GM19328 (cell line): ENCODE measurements around the gene ZSCAN12.
A peak's percentile ranks its signal among the peaks of the same experiment; 100 is the strongest.
"Not testable (repeated sequence)": the region's sequence is repeated elsewhere in the genome, so short reads cannot be mapped to it uniquely, and the experiment has no call there.

Experiments used
- ATAC-seq: cut with Tn5 transposase; IDR thresholded peaks from one replicate; pipeline ENCODE4 v1.9.1; 2021; ENCODE audit warnings: mild to moderate bottlenecking, moderate library complexity; ENCODE audit not compliant: unreplicated experiment

The ZSCAN12 gene

DNA sequence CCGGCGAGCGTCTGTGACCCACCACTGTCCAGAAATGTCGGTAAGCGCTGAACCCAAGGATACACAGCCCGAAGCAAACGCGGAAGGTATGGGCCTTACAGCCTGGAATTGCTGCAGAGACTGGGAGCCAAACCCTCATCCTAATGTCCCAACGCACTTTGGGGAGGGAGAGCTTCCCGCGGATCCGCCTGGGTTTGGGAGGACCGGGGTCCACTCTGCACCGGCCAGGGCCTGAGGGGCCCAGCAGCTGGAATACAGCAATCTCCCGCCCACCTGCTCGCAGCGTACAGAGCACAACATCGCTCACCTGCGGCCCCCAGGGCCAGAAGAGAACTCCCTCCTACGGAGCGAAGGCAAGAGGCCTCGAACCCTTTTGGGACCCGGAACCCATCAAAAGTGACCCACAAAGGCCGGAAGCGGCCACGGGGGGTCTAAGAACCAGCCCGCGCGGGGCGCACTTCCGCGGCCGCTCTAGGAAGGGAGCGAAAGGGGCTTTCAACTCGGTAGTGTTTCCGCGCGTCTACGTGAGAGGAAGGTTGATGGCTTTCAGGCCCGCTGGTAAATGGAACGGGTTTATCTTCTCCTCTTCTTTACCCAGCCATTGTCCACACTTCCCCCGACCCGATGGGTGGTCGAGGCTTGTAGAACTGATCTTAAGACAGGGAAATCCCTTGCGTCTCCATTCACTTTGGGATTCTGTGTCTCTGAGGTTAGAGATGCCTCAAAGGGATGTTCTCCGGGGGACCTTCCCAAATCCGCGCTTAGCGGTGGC, at the start of gene ZSCAN12:
TSS of gene ZSCAN12 (minus strand) at position 398 of the 772 bp plus-strand sequence. CDS start 1,342 bp downstream, outside the sequence.
- ATAC-seq, result peak; percentile 83

DNA sequence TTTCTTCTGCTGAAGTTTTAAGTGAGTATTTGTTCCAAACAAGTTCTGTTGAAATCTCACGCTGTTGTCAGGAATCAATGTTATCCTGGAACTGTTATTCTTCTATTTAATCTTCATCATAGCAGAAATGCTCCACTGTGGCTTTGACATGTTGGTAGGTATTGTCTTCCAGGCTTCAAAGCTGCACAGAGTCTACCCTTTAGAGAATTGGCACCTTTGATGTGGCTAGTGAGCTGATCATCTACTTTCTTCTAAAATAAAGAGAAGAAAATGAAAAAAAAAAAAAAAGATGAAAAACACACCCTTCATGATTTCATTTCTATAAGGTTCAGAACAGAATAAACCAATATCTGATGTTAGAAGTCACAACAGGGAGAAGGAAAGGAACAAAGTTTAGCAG, 49.5 kb upstream of the ZSCAN12 start:
- ATAC-seq, result no peak

DNA sequence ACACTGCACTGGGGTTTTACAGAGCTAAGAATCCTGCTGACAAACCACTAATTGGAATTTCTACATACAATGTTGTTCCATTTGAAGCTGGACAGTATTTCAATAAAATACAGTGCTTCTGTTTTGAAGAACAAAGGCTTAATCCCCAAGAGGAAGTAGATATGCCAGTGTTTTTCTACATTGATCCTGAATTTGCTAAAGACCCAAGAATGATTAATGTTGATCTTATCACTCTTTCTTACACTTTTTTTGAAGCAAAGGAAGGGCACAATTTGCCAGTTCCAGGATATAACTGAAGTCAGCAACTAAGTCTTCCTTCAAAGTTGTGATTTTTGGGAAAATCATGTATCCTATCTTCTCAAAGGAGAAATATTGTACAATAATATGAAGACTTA, 48.0 kb upstream of the ZSCAN12 start:
- ATAC-seq, result not testable (repeated sequence)

DNA sequence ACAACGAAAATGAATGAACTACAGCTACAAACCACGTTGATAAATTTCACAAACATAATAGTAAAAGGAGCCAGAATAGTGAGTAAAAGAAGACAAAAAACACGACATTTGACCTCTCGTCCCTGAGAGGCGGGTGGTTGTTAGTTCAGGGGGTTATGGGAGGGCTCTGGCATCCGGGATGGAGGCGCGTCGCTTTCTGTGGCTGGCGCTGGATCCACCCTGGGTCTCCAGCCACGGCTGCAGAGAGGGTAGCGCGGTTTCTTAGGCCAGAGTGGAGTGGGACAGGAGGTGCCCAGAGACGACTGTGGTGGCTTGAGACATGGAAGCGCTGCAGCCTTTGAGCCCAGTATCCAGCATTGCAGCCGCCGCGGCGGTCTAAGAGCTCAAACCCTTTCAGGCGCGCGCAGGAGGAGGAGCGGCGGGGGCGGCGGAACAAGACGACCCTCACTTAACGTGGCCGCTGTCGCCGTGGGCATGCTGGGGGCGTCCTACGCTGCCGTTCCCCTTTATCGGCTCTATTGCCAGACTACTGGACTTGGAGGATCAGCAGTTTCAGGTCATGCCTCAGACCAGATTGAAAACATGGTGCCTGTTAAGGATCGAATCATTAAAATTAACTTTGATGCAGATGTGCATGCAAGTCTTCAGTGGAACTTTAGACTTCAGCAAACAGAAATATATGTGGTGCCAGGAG, 47.4 kb upstream of the ZSCAN12 start:
- ATAC-seq, result no peak

DNA sequence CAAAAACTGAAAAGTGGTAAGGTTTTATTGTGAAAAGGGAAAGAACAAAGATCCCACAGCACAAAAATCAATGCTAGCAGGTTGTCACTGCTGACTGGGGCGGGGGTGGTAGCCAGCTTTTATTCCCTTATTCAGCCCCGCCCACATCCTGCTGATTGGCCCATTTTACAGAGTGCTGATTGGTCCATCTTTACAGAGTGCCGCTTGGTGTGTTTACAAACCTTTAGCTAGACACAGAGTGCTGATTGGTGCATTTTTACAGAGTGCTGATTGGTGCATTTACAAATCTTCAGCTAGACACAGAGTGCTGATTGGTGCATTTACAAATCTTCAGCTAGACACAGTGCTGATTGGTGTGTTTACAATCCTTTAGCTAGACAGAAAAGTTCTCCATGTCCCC, 45.2 kb upstream of the ZSCAN12 start:
- ATAC-seq, result not testable (repeated sequence)

DNA sequence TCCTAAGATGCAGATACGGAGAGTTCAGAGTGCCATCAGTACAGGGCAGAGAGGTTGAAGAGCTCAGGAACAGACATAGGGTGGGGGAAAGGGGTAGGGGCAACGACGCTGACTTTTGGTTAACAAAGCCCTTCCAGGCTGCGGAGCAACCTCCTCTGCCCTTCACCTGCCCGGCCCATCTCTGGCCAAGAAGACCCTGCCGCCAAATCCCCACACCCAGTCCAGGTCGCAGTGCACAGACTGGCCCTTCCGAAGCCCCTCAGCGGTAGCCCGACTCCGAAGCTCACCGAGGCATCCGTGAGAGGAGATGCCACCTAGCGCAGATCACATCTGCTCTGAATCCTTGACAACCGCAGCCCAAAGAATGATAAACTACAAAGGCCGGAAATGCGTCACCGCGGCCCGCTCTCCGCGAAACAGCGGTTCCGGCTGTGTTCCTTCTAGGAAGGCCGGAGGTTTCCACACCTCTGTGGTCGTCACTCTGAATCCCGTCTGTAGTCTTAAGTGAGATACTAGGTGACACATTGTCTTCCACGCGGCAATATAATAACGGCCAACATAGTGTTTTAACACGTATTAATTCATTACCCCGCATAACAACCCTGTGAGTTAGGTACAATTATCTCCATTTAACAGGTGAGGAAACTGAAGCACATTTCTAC, 43.7 kb upstream of the ZSCAN12 start, which contains the start of gene ZSCAN23:
TSS of gene ZSCAN23 (minus strand) at position 380 of the 662 bp plus-strand sequence. CDS start 7,225 bp downstream, outside the sequence.
- peak; percentile 86 for ATAC-seq

DNA sequence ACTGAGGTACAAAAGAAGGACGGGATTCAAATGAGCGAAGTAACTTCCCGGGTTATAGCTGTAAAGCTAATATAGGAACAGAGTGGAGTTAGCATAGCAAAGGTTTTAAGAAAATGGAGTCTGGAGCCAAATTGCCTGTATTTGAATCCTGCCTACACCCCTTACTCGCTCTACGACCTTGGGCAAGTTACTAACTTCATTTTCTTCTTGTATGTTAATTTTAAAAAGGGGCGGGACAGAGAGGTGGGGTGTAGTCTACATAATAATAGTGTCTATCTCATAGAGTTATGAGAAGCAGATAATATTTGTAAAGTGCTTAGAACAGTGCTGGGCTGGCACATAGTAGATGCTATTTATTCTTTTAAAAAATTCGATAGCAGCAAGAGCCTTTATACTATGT, 43.0 kb upstream of the ZSCAN12 start:
- ATAC-seq, result no peak

DNA sequence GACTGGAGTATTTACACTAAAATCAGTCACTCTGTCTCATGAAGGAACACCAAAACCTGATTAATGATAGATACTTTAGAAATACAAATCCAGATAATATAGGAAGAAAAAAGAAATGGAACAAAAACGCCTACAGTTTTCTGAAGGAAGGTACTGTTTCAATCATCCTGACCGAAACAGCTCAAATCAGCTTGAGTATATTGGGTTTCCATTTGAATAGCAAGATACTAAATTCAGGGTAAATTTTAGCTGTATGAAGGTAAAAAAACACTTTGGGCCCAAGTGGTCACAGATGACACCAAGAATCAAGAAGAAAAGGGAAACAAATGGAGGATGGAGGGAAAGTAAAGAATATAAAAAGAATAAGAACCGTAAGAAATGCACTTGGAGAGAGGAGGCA, 36.9 kb upstream of the ZSCAN12 start:
- ATAC-seq, result no peak

DNA sequence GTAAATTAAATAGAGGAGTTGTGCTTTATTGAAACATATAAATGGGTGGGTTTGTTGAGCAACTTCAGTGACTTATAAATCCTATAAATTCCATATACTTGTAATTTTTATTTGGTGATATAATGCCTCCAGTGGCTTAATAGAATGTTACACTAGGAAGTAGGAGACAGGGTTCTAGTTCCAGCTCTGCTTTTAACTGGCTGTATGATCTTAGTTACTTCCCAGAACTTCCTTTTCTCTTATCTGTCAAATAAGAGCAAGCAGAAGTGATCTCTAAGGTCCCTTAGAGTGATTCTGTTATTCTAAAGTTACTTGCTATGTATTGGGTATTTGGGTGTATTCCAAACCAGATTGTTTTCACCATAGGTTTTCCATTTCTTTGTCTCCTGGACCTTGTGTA, 33.6 kb upstream of the ZSCAN12 start:
- ATAC-seq, result no peak

DNA sequence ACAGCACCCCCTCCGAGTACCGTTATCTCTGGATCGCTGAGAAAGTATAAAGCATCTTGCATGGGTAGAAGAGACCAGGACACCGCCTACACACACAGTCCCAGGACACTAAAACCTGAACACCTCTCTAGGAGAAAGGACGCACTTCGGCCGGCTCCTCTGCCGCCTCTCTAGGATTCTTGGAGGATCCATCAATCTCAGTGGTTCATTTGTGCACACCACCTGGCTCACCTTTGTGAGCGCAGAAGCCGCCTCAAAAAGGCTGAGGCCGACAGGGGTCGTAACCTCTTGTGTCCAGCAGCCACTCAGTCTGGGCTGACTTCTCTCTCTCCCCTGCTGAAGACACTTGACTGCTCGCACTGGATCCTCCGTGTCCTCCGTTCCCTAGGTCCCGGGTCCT, 30.2 kb upstream of the ZSCAN12 start:
- ATAC-seq, result no peak

DNA sequence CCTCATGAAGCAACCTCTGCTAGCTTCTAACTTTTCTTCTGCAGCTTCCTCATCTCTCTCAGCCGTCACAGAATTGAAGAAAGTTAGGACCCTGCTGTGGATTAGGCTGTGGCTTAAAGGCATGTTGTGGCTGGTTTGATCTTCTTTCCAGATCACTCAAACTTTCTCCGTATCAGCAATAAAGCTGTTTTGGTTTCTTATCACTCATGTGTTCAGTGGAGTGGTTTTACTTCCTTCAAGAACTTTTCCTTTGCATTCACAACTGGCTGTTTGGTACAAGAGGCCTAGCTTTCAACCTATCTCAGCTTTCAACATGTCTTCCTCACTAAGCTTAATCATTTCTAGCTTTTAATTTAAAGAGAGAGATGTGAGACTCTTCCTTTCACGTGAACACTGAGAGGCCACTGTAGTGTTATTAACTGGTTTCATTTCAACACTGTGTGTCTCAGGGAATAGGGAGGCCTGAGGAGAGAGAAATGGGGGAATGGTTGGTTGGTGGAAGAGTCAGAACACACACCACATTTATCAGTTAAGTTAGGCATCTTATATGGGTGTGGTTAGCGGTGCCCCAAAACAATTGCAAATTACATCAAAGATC, 26.5 kb upstream of the ZSCAN12 start:
- no peak for ATAC-seq

DNA sequence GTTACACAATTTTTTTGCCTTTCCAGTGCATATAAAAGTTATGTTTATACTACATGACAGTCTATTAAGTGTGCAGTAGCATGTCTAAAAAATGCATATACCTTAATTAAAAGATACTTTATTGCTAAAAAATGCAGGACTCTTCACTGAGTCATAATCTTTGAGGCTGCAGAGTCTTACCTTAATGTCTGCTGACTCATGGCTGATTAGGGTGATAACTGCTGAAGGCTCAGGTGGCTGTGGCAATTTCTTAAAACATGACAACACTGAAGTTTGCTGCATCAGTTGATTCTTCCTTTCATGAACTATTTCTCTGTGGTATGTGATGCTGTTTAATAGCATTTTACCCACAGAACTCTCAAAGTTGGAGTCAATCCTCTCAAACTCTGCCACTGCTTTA, 24.6 kb upstream of the ZSCAN12 start:
- no peak for ATAC-seq

DNA sequence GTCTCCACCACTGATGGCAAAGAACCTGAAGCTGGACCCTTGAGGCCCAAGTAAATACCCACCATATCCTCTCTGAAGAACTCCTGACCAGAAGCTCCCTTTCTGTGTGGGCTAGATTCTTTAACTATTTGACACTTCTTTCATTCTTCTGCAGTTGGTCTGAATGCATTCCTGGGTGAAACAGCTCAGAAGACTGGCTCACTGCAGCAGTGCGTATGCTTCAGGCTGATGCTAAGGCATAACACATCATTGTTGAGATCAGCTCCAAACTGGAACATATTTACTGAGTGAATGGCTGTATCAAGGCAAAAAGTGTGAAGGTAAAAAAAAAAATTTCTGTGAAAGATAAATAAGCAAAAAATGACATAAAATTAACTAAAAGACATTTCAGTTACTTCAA, 24.0 kb upstream of the ZSCAN12 start:
- ATAC-seq, result no peak

DNA sequence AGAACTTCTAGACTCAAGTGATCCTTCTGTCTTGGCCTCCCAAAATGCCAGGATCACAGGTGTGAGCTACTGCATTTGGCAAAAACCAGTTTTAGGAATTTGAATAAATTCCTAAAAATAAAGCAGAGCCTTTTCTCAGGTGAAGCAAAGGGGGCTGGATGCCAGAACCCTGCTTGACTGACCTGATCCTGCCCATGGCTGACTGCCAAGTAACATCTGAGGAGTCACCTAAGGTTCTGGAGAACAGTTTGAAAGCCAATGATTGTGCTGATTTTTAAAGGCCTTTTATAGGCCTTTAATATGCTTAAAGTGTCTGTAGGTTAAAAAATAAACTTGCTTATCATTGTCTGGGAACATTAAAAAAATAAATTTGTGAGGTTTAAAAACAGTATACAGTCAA, 14.1 kb upstream of the ZSCAN12 start:
- no peak for ATAC-seq

DNA sequence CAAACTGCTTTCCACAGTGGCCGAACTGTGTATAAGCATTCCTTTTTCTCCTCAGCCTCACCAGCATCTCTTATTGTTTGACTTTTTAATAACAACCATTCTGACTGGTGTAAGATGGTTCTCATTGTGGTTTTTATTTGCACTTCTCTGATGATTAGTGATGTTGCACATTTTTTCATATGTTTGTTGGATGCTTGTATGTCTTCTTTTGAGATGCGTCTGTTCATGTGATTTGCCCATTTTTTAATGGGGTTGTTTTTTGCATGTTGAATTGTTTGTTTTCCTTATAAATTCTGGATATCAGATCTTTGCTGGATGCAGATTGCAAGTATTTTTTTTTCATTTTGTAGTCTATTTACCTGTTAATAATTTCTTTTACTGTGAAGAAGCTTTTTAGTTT, 11.2 kb upstream of the ZSCAN12 start:
- ATAC-seq, result no peak

DNA sequence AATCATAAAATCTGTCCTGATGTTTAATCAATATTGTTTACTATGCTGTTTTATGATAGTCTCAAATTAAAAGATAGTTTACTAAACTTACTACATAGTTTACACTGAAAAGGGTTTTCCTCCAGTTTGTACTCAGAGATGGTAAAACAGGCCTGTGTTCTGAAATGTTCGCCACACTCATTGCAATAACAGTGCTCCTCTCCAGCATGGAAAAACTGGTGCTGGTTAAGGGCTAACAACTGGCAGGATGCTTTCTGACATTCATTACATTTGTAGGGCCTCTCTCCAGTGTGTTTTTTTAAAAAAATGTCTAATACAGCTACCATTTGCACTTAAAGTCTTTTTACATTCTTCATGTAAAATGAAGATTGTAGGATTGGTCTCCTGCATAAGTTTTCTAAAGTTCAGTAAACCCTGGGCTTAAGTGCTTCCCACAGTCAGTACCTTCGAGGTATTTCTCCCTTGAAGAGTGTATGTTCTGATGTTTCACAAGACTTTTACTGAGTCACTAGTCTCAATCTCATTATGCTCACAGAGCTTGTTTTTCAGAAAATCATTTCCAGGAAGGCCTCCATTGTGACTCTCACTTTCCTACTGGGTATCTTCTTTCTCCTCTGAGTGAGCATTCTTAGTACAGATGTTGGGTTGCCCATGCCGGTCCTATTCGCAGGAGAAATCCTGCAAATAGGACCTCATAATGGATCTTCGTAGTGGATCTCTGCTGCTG, 8.7 kb upstream of the ZSCAN12 start:
- ATAC-seq, result no peak

DNA sequence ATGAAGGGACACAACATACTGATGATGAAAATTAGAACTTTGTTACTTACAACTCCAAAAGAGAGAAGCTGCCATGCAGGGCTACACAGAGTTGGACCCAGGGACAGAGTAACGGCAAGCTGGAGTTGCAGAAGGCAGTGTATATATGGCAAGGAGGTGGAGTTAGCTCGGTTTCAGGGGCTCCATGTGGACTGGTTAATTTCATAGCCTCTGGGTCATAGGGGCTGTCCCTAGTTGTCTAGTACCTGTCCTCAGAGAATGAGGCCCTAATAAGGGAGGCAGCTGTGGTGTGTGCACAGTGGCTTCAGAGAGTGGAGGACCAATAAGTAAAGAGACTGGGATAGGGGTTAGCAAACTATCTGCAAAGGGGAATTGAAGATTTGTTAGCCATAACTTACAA, 7.9 kb upstream of the ZSCAN12 start:
- no peak for ATAC-seq

DNA sequence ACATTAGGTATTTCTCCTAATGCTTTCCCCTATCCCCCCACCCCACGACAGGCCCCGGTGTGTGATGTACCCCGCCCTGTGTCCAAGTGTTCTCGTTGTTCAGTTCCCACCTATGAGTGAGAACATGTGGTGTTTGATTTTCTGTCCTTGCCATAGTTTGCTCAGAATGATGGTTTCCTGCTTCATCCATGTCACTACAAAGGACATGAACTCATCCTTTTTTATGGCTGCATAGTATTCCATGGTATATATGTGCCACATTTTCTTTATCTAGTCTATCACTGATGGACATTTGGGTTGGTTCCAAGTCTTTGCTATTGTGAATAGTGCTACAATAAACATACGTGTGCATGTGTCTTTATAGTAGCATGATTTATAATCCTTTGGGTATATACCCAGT, 4.4 kb upstream of the ZSCAN12 start:
- not testable (repeated sequence) for ATAC-seq

DNA sequence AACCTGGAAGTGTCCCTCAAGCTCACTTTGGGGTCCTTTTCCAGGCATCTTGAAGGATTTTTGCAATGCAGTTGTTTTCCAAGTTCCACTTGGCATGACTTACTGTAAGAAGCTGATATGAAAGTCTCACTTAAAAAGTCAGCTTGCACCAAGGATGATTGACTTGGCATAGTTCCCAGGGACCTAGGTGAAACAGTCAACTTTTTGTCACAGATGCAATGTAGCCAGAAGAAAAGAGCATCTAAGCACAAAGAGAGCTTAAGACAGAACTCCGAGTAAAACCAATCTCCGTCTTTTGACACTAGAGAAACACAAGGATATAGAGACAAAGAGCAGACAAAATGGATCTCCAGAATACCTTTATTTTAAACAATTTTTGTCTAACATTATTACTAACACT, 2.6 kb upstream of the ZSCAN12 start:
- ATAC-seq, result no peak

DNA sequence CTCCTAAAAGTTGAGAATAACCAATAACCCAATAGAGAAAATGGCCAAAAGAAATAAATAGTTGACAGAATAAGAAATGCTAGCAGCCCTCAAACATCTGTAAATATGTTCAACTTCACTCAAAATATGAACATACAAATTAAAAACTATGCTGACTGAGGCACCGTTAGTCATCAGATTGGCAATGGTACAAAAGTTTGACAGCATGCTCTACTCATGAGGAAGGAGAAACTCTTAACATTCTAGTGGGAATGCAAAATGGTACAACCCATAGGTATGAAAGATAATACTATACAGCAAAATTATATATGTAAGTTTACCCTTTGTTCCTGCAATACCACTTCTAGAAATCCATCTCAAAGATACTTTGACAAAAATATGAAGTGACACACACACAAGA, 1.6 kb upstream of the ZSCAN12 start:
- no peak for ATAC-seq

DNA sequence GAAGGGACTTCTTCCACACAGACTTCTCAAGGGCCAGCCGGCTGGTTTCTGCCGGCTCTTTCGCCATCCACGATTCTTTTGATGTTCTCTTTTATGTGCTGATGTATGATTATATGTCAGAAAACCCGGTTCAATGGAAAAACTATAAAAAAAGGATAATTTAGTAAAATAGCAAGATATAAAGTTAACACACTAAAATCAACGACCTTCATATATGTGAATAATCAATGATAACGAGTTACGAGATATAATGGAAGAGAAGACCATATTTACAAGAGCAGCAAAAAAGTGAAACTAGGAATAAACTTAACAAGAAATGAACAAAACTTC, 540 bp upstream of the ZSCAN12 start:
- ATAC-seq, result no peak
